Fibroblast of lung (primary cell): Measurements from ENCODE around the gene FRMD1. TPM values are rescaled to one million over a fixed set of nuclear protein-coding genes. Genes with fewer than 3 reads are reported as not detected.

Experiments used
- DNase-seq, 2 donors: peaks; one replicate each; pipeline versions ENCODE4 v3.0.0 to v3.0.0-alpha.2; 2010; ENCODE audit warnings: low read depth in 2 of 2
- H2AFZ ChIP-seq: 2 replicates; pipeline ENCODE4 v1.5.1; 2012; ENCODE audit warnings: low read length, control low read depth, inconsistent platforms
- H3K27ac ChIP-seq: 2 replicates; pipeline ENCODE4 v1.5.1; 2011; ENCODE audit warnings: low read length, control low read depth; ENCODE audit not compliant: insufficient read depth
- H3K27me3 ChIP-seq: 2 replicates; pipeline ENCODE4 v1.5.1; 2011; ENCODE audit warnings: mild to moderate bottlenecking, low read length; ENCODE audit not compliant: control insufficient read depth, insufficient read depth
- H3K36me3 ChIP-seq: 2 replicates; pipeline ENCODE4 v1.5.1; 2011; ENCODE audit warnings: low read length; ENCODE audit not compliant: control insufficient read depth, insufficient read depth
- H3K4me1 ChIP-seq: 2 replicates; pipeline ENCODE4 v1.5.1; 2011; ENCODE audit warnings: low read length; ENCODE audit not compliant: control insufficient read depth, insufficient read depth; ENCODE audit errors: extremely low read depth
- H3K4me2 ChIP-seq: 2 replicates; pipeline ENCODE4 v1.5.1; 2011; ENCODE audit warnings: low read length, control low read depth; ENCODE audit not compliant: insufficient read depth; ENCODE audit errors: extremely low read depth
- H3K4me3 ChIP-seq, 4 experiments: fragments of 200-600 bp in 1 of 4; sonication (generic) in 1 of 4; replicated peaks in 1 of 4; 2 replicates each; pipeline ENCODE4 v1.5.1; 2011 to 2016; ENCODE audit warnings: low read length in 4 of 4, low read depth in 3 of 4, mild to moderate bottlenecking in 3 of 4, control low read depth in 2 of 4, inconsistent platforms in 1 of 4, mixed read lengths in 1 of 4; ENCODE audit not compliant: insufficient read depth in 1 of 4; ENCODE audit errors: control extremely low read depth in 1 of 4
- H3K79me2 ChIP-seq: 2 replicates; pipeline ENCODE4 v1.5.1; 2012; ENCODE audit warnings: mild to moderate bottlenecking, low read length, inconsistent platforms; ENCODE audit not compliant: control insufficient read depth, insufficient read depth
- H3K9ac ChIP-seq: 2 replicates; pipeline ENCODE4 v1.5.1; 2011; ENCODE audit warnings: mild to moderate bottlenecking, low read length, control low read depth; ENCODE audit not compliant: insufficient read depth
- H3K9me3 ChIP-seq: 2 replicates; pipeline ENCODE4 v1.5.1; 2012; ENCODE audit warnings: low read depth, low read length; ENCODE audit not compliant: control insufficient read depth, insufficient read depth
- H4K20me1 ChIP-seq: 2 replicates; pipeline ENCODE4 v1.5.1; 2011; ENCODE audit warnings: low read length; ENCODE audit not compliant: control insufficient read depth, insufficient read depth; ENCODE audit errors: extremely low read depth
- CTCF ChIP-seq, 2 donors: IDR thresholded peaks in 1 of 2; conservative IDR thresholded peaks in 1 of 2; 1 replicate in 1 of 2; 2 replicates in 1 of 2; pipeline ENCODE4 v1.5.1; 2011 to 2012; ENCODE audit warnings: low read length in 2 of 2, control low read depth in 1 of 2, inconsistent platforms in 1 of 2, low read depth in 1 of 2, mild to moderate bottlenecking in 1 of 2
- EZH2 ChIP-seq: IDR thresholded peaks from 2 replicates; pipeline ENCODE4 v1.5.1; 2012; ENCODE audit warnings: low read length, control low read depth, mild to moderate bottlenecking; ENCODE audit errors: missing control alignments
- polyA plus RNA-seq, 2 donors: library from polyadenylated mRNA; depleted of rRNA in 1 of 2; stranded (reverse) in 1 of 2; unstranded in 1 of 2; fragments of >200 nt; gene quantifications; 2 replicates each; pipeline ENCODE4 v1.2.1, GENCODE V29; 2011 to 2012; ENCODE audit warnings: missing spikeins in 1 of 2
- total RNA-seq: library from RNA; depleted of rRNA; stranded (reverse); fragments of >200 nt; gene quantifications from 2 replicates; pipeline ENCODE4 v1.2.1, GENCODE V29; 2014

FRMD1 gene
- total and polyA plus RNA-seq, 2 donors (not counting 1 experiment from before 2014, with no cell fraction given) = not detected

GRCh38 chr6:168100803-168101589, 22.0 kb upstream of the FRMD1 start:
- H3K27me3 ChIP-seq = no peaks in the 10 kb centered on the region
- no peak overlapping the region for H3K9ac ChIP-seq
- H4K20me1 ChIP-seq = no peaks in the 10 kb centered on the region
- TF ChIP-seq CTCF (conservative IDR thresholded peaks at IDR 0.05 in 1 of 2, IDR thresholded peaks at IDR 0.05 in 1 of 2; ENCODE audit: low read depth in 1 of 2, low read length in 2 of 2) = no peak
- no peak for TF ChIP-seq EZH2
- no peak overlapping the region for H3K4me2 ChIP-seq
- no peak overlapping the region for H2AFZ ChIP-seq
- H3K27ac ChIP-seq = no peak overlapping the region
- no peak for DNase-seq
- no peaks in the 10 kb centered on the region for H3K79me2 ChIP-seq
- no peaks in the 10 kb centered on the region for H3K4me1 ChIP-seq
- no peak overlapping the region for H3K4me3 ChIP-seq
- H3K9me3 ChIP-seq = no peaks in the 10 kb centered on the region
- no peaks in the 10 kb centered on the region for H3K36me3 ChIP-seq

GRCh38 chr6:168100011-168100802, 21.2 kb upstream of the FRMD1 start:
- Histone ChIP-seq H2AFZ (no peak overlapping the region), H3K27me3 (no peaks in the 10 kb centered on the region), H3K4me3 (no peak overlapping the region), H3K4me2 (no peak overlapping the region), H3K4me1 (no peaks in the 10 kb centered on the region), H3K9me3 (no peaks in the 10 kb centered on the region), H3K79me2 (no peaks in the 10 kb centered on the region), H3K9ac (no peak overlapping the region), H4K20me1 (no peaks in the 10 kb centered on the region), H3K27ac (no peak overlapping the region), H3K36me3 (no peaks in the 10 kb centered on the region)
- TF ChIP-seq CTCF (conservative IDR thresholded peaks at IDR 0.05 in 1 of 2, IDR thresholded peaks at IDR 0.05 in 1 of 2; ENCODE audit: low read depth in 1 of 2, low read length in 2 of 2) = no peak
- no peak for TF ChIP-seq EZH2
- no peak for DNase-seq

- Histone ChIP-seq H3K4me2 (no peak overlapping the region), H3K79me2 (no peaks in the 10 kb centered on the region), H4K20me1 (no peaks in the 10 kb centered on the region), H3K9ac (no peak overlapping the region), H3K9me3 (no peaks in the 10 kb centered on the region), H3K4me1 (no peaks in the 10 kb centered on the region), H3K27me3 (no peaks in the 10 kb centered on the region), H3K4me3 (no peak overlapping the region), H3K36me3 (no peaks in the 10 kb centered on the region), H2AFZ (no peak overlapping the region), H3K27ac (no peak overlapping the region)
- no peak for TF ChIP-seq CTCF (conservative IDR thresholded peaks at IDR 0.05 in 1 of 2, IDR thresholded peaks at IDR 0.05 in 1 of 2; ENCODE audit: low read depth in 1 of 2, low read length in 2 of 2)
- TF ChIP-seq EZH2 = no peak
- DNase-seq = no peak
Measured at GRCh38 chr6:168099201-168100010, 20.4 kb upstream of the FRMD1 start.
